Endothelial cell (in vitro differentiated cells): ENCODE results near the gene CHN2. TPM values are rescaled to one million over a fixed set of nuclear protein-coding genes. Genes with fewer than 3 reads are reported as not detected.

Source experiments
- DNase-seq: peaks from one replicate; pipeline ENCODE4 v3.0.0; 2021; ENCODE audit warnings: low spot score
- H3K27ac Mint-ChIP-seq: one replicate; pipeline ENCODE4 v1.8.0; 2021; ENCODE audit warnings: mixed read lengths, inconsistent platforms; ENCODE audit not compliant: unreplicated experiment
- H3K27me3 Mint-ChIP-seq: one replicate; pipeline ENCODE4 v1.8.0; 2021; ENCODE audit warnings: mild to moderate bottlenecking, moderate library complexity, mixed read lengths, inconsistent platforms; ENCODE audit not compliant: unreplicated experiment
- H3K36me3 Mint-ChIP-seq: one replicate; pipeline ENCODE4 v1.8.0; 2021; ENCODE audit warnings: mild to moderate bottlenecking, low read depth, mixed read lengths, inconsistent platforms; ENCODE audit not compliant: unreplicated experiment
- H3K4me1 Mint-ChIP-seq: one replicate; pipeline ENCODE4 v1.8.0; 2021; ENCODE audit warnings: mild to moderate bottlenecking, mixed read lengths, inconsistent platforms; ENCODE audit not compliant: unreplicated experiment
- H3K4me3 Mint-ChIP-seq: one replicate; pipeline ENCODE4 v1.8.0; 2021; ENCODE audit warnings: mild to moderate bottlenecking, mixed read lengths, inconsistent platforms; ENCODE audit not compliant: unreplicated experiment
- H3K9me3 Mint-ChIP-seq: one replicate; pipeline ENCODE4 v1.8.0; 2021; ENCODE audit warnings: mixed read lengths, inconsistent platforms; ENCODE audit not compliant: unreplicated experiment
- CTCF ChIP-seq: fragments of 200-600 bp; sonication (generic); IDR thresholded peaks from one replicate; pipeline ENCODE4 v1.5.0; 2021; ENCODE audit warnings: antibody characterized with exemption; ENCODE audit not compliant: unreplicated experiment
- total RNA-seq: library from RNA; stranded (reverse); fragmentation: NEBNext Ultra II Directional; extraction: Animal tissue kit (Norgen Biotek cat#: 25700); gene quantifications from one replicate; pipeline ENCODE4 v1.2.1, GENCODE V29; 2021; ENCODE audit not compliant: unreplicated experiment

The CHN2 gene
- total RNA-seq, 1 donor from 2014 or later = 3.4 TPM

- no peak for DNase-seq
- H3K36me3 Mint-ChIP-seq = no peaks in the 10 kb centered on the region
- no peak overlapping the region for H3K27ac Mint-ChIP-seq
- H3K27me3 Mint-ChIP-seq = no peaks in the 10 kb centered on the region
- H3K9me3 Mint-ChIP-seq = no peaks in the 10 kb centered on the region
- TF ChIP-seq CTCF = no peak
- no peak overlapping the region for H3K4me3 Mint-ChIP-seq
- peaks cover 8% of the 10 kb centered on the region for H3K4me1 Mint-ChIP-seq
Observed at GRCh38 chr7:29337546-29338116, 143.1 kb downstream of the CHN2 start.

GRCh38 chr7:29340696-29341095 lies 146.1 kb downstream of the CHN2 start:
- H3K4me1 Mint-ChIP-seq = peaks cover 8% of the 10 kb centered on the region
- TF ChIP-seq CTCF = no peak
- no peak for DNase-seq
- H3K27ac Mint-ChIP-seq = no peak overlapping the region
- H3K9me3 Mint-ChIP-seq = no peaks in the 10 kb centered on the region
- H3K27me3 Mint-ChIP-seq = no peaks in the 10 kb centered on the region
- no peak overlapping the region for H3K4me3 Mint-ChIP-seq
- no peaks in the 10 kb centered on the region for H3K36me3 Mint-ChIP-seq

GRCh38 chr7:29341156-29341555 lies 146.6 kb downstream of the CHN2 start:
- no peak for TF ChIP-seq CTCF
- peaks cover 8% of the 10 kb centered on the region for H3K4me1 Mint-ChIP-seq
- no peak overlapping the region for H3K27ac Mint-ChIP-seq
- no peaks in the 10 kb centered on the region for H3K9me3 Mint-ChIP-seq
- DNase-seq = no peak
- no peaks in the 10 kb centered on the region for H3K27me3 Mint-ChIP-seq
- H3K4me3 Mint-ChIP-seq = no peak overlapping the region
- H3K36me3 Mint-ChIP-seq = no peaks in the 10 kb centered on the region

GRCh38 chr7:29342761-29343160 lies 148.2 kb downstream of the CHN2 start:
- H3K36me3 Mint-ChIP-seq = no peaks in the 10 kb centered on the region
- H3K27ac Mint-ChIP-seq = no peak overlapping the region
- DNase-seq = no peak

More at GRCh38 chr7:29342761-29343160, 148.2 kb downstream of the CHN2 start:
- Mint-ChIP-seq H3K4me1 (no peaks in the 10 kb centered on the region), H3K4me3 (no peak overlapping the region), H3K9me3 (no peaks in the 10 kb centered on the region), H3K27me3 (no peaks in the 10 kb centered on the region)
- TF ChIP-seq CTCF = no peak
